Osteoblast (primary cell): ENCODE results near the gene ZDHHC8. TPM values are rescaled to one million over a fixed set of nuclear protein-coding genes. Genes with fewer than 3 reads are reported as not detected.

ENCODE experiments used
- DNase-seq: peaks from one replicate; pipeline ENCODE4 v3.0.0; 2011; ENCODE audit warnings: low spot score, mixed read lengths; ENCODE audit not compliant: insufficient read length; ENCODE audit errors: missing footprints
- H2AFZ ChIP-seq: 2 replicates; pipeline ENCODE4 v1.6.0; 2011; ENCODE audit warnings: mild to moderate bottlenecking, low read length
- H3K27ac ChIP-seq: 2 replicates; pipeline ENCODE4 v1.5.1; 2011; ENCODE audit warnings: mild to moderate bottlenecking, low read depth, low read length, moderate library complexity
- H3K27me3 ChIP-seq: 2 replicates; pipeline ENCODE4 v1.6.0; 2012; ENCODE audit warnings: mild to moderate bottlenecking, control low read depth, inconsistent platforms, low read length, moderate library complexity; ENCODE audit not compliant: insufficient read depth
- H3K36me3 ChIP-seq: 2 replicates; pipeline ENCODE4 v1.5.1; 2011; ENCODE audit warnings: mild to moderate bottlenecking, low read length, control low read depth, moderate library complexity; ENCODE audit not compliant: insufficient read depth
- H3K4me1 ChIP-seq: 2 replicates; pipeline ENCODE4 v1.5.1; 2011; ENCODE audit warnings: mild to moderate bottlenecking, low read length, control low read depth, moderate library complexity; ENCODE audit not compliant: insufficient read depth
- H3K4me2 ChIP-seq: 2 replicates; pipeline ENCODE4 v1.6.0; 2011; ENCODE audit warnings: mild to moderate bottlenecking, low read length; ENCODE audit not compliant: insufficient read depth
- H3K4me3 ChIP-seq: fragments of 200-600 bp; sonication (generic); 3 replicates; pipeline ENCODE4 v1.5.1; 2012; ENCODE audit warnings: mild to moderate bottlenecking, low read length, inconsistent platforms; ENCODE audit not compliant: insufficient read depth
- H3K79me2 ChIP-seq: 2 replicates; pipeline ENCODE4 v1.6.0; 2012; ENCODE audit warnings: mild to moderate bottlenecking, low read length, control low read depth, inconsistent platforms; ENCODE audit not compliant: insufficient read depth
- H3K9me3 ChIP-seq: 2 replicates; pipeline ENCODE4 v1.5.1; 2011; ENCODE audit warnings: low read depth, low read length, control low read depth
- H4K20me1 ChIP-seq: 2 replicates; pipeline ENCODE4 v1.6.0; 2012; ENCODE audit warnings: mild to moderate bottlenecking, low read length, control low read depth; ENCODE audit not compliant: insufficient read depth
- total RNA-seq: library from RNA; depleted of rRNA; stranded (reverse); fragments of >200 nt; gene quantifications from 2 replicates; pipeline ENCODE4 v1.2.3, GENCODE V29; 2012
- TF ChIP-seq, protein P1 (sequence below): IDR thresholded peaks from 2 replicates; pipeline ENCODE4 v1.5.1; 2011; ENCODE audit warnings: mild to moderate bottlenecking, low read depth, low read length, moderate library complexity; ENCODE audit errors: extremely low read depth

The ZDHHC8 gene
- total RNA-seq, 1 donor = 9.8 TPM

GRCh38 chr22:20152464-20152890 is 20.9 kb downstream of the ZDHHC8 start:
- Histone ChIP-seq H3K36me3 (no peaks in the 10 kb centered on the region), H3K79me2 (no peaks in the 10 kb centered on the region), H3K4me2 (no peak overlapping the region), H3K9me3 (no peaks in the 10 kb centered on the region), H4K20me1 (peaks cover 10% of the 10 kb centered on the region), H3K27ac (no peak overlapping the region), H3K27me3 (no peaks in the 10 kb centered on the region), H3K4me3 (no peak overlapping the region), H2AFZ (no peak overlapping the region), H3K4me1 (peaks cover 3% of the 10 kb centered on the region)
- no peak for DNase-seq
- TF ChIP-seq, protein P1, sequence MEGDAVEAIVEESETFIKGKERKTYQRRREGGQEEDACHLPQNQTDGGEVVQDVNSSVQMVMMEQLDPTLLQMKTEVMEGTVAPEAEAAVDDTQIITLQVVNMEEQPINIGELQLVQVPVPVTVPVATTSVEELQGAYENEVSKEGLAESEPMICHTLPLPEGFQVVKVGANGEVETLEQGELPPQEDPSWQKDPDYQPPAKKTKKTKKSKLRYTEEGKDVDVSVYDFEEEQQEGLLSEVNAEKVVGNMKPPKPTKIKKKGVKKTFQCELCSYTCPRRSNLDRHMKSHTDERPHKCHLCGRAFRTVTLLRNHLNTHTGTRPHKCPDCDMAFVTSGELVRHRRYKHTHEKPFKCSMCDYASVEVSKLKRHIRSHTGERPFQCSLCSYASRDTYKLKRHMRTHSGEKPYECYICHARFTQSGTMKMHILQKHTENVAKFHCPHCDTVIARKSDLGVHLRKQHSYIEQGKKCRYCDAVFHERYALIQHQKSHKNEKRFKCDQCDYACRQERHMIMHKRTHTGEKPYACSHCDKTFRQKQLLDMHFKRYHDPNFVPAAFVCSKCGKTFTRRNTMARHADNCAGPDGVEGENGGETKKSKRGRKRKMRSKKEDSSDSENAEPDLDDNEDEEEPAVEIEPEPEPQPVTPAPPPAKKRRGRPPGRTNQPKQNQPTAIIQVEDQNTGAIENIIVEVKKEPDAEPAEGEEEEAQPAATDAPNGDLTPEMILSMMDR = no peak

DNA sequence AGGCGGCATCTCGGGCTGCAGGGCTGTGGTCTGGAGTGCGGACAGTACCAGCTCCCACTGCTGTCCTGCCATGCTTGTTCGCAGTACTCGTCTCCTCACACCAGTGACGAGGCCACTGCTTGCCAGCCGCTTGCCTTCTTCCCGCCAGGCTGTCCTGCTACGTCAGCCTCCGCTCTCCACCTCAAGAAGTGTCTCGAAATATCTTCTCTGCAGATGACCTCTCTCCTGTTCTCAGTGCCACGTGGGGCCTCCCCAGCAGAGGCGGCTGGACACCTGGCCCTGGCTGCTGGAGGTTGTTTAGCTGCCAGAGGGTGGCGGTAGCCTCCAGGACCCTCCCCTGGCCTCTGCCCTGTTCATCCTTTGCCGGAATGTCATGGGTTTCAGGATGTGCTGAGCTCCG is 22.3 kb downstream of the ZDHHC8 start:
- Histone ChIP-seq H2AFZ (no peak overlapping the region), H3K79me2 (no peaks in the 10 kb centered on the region)
- DNase-seq = no peak

DNA sequence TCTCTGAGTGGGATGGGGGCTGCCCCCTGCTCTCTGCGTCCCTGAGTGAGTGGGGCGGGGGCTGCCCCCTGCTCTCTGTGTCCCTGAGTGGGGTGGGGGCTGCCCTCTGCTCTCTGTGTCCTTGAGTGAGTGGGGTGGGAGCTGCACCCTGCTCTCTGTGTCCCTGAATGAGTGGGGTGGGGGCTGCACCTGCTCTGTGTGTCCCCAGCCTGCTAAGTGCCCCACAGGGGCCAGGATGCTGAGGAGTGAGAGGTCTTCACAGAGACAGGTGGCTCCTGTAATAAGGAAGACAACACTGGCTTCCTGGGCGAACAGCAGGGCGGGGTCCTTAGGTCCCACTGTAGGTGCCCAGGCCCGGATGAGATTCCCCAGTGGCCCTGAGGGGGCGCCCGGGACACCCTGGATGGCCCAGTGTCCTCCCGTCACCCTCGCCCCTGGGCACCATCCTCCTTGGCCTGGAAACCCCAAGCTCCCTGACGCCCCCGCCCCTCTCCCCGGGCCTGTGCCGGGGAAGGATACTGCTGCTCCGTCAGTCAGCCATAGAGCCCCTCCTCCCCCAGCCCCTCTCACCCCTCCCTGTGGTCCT is 23.1 kb downstream of the ZDHHC8 start:
- no peak overlapping the region for H2AFZ ChIP-seq
- H3K27ac ChIP-seq = no peak overlapping the region
- H3K36me3 ChIP-seq = no peaks in the 10 kb centered on the region
- H3K4me2 ChIP-seq = peak overlapping the region; percentile 68
- no peaks in the 10 kb centered on the region for H3K9me3 ChIP-seq
- peaks cover 10% of the 10 kb centered on the region for H4K20me1 ChIP-seq
- H3K4me3 ChIP-seq = peak overlapping the region; percentile 69
- H3K27me3 ChIP-seq = no peaks in the 10 kb centered on the region
- no peaks in the 10 kb centered on the region for H3K79me2 ChIP-seq
- peaks cover 3% of the 10 kb centered on the region for H3K4me1 ChIP-seq
- no peak for DNase-seq
- TF ChIP-seq, protein P1 = no peak

More for the DNA sequence above, 22.3 kb downstream of the ZDHHC8 start:
- H3K27ac ChIP-seq = no peak overlapping the region
- H3K4me2 ChIP-seq = no peak overlapping the region
- H3K27me3 ChIP-seq = no peaks in the 10 kb centered on the region
- H4K20me1 ChIP-seq = peaks cover 10% of the 10 kb centered on the region
- H3K9me3 ChIP-seq = no peaks in the 10 kb centered on the region
- H3K36me3 ChIP-seq = no peaks in the 10 kb centered on the region
- no peak overlapping the region for H3K4me3 ChIP-seq
- TF ChIP-seq, protein P1 = no peak
- peaks cover 3% of the 10 kb centered on the region for H3K4me1 ChIP-seq

DNA sequence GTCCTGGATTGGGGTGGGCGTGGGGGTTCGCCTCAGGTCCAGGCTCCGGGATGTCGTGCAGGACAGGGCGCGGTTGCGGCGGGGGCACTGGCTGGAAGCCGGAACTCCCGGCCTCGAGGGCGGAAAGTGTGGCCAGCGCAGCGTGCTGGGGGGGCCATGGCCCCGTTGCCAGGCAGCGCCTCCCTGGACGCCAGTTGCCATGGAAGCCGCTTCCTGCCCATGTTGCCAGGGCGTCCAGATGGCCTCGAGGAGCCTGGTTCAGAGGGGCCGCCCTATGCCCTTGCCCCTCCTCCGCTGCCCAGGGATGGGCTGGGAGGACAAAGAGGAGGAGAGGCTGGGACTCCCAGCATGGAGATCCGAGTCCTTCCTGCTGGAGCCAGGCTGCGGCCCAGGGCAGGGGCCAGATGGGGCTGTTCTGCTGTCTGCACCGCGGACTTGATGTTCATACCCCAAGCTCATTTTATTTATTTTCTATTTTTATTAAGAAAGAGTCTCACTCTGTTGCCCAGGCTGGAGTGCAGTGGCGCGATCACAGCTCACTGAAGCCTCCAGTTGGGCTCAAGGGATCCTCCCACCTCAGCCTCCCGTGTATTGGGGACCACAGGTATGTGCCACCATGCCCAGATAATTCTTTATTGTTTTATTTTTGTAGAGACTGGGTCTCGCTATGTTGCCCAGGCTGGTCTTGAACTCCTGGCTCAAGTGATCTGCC is 23.9 kb downstream of the ZDHHC8 start:
- H3K4me1 ChIP-seq = peaks cover 3% of the 10 kb centered on the region
- no peaks in the 10 kb centered on the region for H3K79me2 ChIP-seq
- H3K4me3 ChIP-seq = peak overlapping the region; percentile 69
- no peak overlapping the region for H2AFZ ChIP-seq
- peaks cover 10% of the 10 kb centered on the region for H4K20me1 ChIP-seq
- TF ChIP-seq, protein P1 = no peak
- peak overlapping the region; percentile 68 for H3K4me2 ChIP-seq
- H3K27me3 ChIP-seq = no peaks in the 10 kb centered on the region
- H3K36me3 ChIP-seq = no peaks in the 10 kb centered on the region
- H3K9me3 ChIP-seq = no peaks in the 10 kb centered on the region
- DNase-seq = peak; percentile 99
- H3K27ac ChIP-seq = no peak overlapping the region
